Mesothelial cell of epicardium (in vitro differentiated cells): Measurements from ENCODE around the gene BNIP5. TPM values are rescaled to one million over a fixed set of nuclear protein-coding genes. Genes with fewer than 3 reads are reported as not detected.

Experiments used
- DNase-seq, 2 experiments: peaks; one replicate each; pipeline ENCODE4 v3.0.0; 2021; ENCODE audit warnings: low spot score in 2 of 2; ENCODE audit not compliant: unreplicated experiment in 2 of 2
- H3K27ac Mint-ChIP-seq: 2 replicates; pipeline ENCODE4 v1.8.0; 2021; ENCODE audit warnings: mixed read lengths
- H3K27me3 Mint-ChIP-seq: 2 replicates; pipeline ENCODE4 v1.8.0; 2021; ENCODE audit warnings: low read depth, mixed read lengths
- H3K36me3 Mint-ChIP-seq: 2 replicates; pipeline ENCODE4 v1.8.0; 2021; ENCODE audit warnings: mixed read lengths
- H3K4me1 Mint-ChIP-seq: 2 replicates; pipeline ENCODE4 v1.8.0; 2021; ENCODE audit warnings: mixed read lengths
- H3K4me3 Mint-ChIP-seq: 2 replicates; pipeline ENCODE4 v1.8.0; 2021; ENCODE audit warnings: mild to moderate bottlenecking, moderate library complexity, mixed read lengths
- H3K9me3 Mint-ChIP-seq: 2 replicates; pipeline ENCODE4 v1.8.0; 2021; ENCODE audit warnings: mixed read lengths
- total RNA-seq: library from RNA; stranded (reverse); gene quantifications from 3 replicates; pipeline ENCODE4 v1.2.1, GENCODE V29; 2021
- TF ChIP-seq, protein P1 (sequence below): fragments of 200-600 bp; sonication (generic); IDR thresholded peaks from one replicate; pipeline ENCODE4 v1.5.0; 2021; ENCODE audit warnings: antibody characterized with exemption; ENCODE audit not compliant: unreplicated experiment

The BNIP5 gene
- total RNA-seq, 1 donor from 2014 or later: not detected

DNA sequence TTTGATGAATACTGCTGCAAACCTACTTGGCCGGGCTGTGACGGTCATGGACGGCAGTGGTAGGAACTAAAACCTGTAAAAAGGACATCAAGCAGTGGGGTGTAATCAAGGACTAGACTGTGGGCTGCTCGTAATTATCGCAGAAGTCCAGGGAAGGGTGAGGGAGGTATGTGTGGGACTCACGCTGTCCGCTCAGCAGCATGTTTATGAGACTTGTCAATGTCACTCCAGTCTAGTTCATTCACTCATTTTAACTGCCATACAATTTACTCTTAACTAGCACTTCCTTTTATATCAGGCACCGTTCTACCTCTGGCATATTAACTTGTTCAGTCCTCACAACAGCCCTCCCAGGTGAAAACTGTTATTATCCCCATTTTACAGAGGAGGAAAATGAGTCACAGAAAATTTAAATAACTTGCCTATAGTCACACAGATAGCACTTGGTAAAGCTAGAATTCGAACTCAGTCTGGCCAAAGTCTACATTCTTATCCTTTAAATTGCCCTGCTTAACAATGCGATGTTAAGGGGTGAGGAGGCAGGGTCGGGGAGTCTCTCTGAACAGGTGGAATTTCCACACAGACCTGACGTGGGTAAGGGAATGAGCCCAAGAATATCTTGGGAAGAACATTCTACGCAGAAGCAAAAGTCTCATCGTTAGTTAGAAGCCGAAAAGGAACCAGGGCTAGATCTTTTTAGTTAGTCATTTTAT lies 62.7 kb downstream of the BNIP5 start:
- Mint-ChIP-seq H3K27ac (no peak overlapping the region), H3K4me3 (no peak overlapping the region), H3K9me3 (no peaks in the 10 kb centered on the region), H3K36me3 (no peaks in the 10 kb centered on the region), H3K4me1 (peaks cover 4% of the 10 kb centered on the region), H3K27me3 (peaks cover 31% of the 10 kb centered on the region)
- TF ChIP-seq, protein P1, sequence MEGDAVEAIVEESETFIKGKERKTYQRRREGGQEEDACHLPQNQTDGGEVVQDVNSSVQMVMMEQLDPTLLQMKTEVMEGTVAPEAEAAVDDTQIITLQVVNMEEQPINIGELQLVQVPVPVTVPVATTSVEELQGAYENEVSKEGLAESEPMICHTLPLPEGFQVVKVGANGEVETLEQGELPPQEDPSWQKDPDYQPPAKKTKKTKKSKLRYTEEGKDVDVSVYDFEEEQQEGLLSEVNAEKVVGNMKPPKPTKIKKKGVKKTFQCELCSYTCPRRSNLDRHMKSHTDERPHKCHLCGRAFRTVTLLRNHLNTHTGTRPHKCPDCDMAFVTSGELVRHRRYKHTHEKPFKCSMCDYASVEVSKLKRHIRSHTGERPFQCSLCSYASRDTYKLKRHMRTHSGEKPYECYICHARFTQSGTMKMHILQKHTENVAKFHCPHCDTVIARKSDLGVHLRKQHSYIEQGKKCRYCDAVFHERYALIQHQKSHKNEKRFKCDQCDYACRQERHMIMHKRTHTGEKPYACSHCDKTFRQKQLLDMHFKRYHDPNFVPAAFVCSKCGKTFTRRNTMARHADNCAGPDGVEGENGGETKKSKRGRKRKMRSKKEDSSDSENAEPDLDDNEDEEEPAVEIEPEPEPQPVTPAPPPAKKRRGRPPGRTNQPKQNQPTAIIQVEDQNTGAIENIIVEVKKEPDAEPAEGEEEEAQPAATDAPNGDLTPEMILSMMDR: no peak
- no peak for DNase-seq

DNA sequence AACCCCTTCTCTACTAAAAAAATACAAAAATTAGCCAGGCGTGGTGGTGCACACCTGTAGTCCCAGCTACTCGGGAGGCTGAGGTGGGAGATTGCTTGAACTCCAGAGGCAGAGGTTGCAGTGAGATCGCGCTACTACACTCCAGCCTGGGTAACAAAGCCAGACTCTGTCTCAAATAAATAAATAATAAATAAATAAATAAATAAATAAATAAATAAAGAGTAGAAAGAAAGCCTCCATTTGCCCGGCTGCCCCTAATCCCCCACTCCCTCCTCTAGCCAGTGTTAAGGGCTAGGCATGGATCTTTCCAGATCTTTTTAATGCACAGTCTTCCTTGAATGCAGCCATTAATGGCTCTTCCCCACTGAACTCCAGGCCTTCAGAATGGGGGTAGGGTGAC lies 63.6 kb downstream of the BNIP5 start:
- Mint-ChIP-seq H3K4me3 (no peak overlapping the region), H3K36me3 (no peaks in the 10 kb centered on the region), H3K4me1 (peaks cover 11% of the 10 kb centered on the region), H3K27me3 (peaks cover 28% of the 10 kb centered on the region), H3K27ac (no peak overlapping the region), H3K9me3 (no peaks in the 10 kb centered on the region)
- no peak for DNase-seq
- TF ChIP-seq, protein P1: no peak

DNA sequence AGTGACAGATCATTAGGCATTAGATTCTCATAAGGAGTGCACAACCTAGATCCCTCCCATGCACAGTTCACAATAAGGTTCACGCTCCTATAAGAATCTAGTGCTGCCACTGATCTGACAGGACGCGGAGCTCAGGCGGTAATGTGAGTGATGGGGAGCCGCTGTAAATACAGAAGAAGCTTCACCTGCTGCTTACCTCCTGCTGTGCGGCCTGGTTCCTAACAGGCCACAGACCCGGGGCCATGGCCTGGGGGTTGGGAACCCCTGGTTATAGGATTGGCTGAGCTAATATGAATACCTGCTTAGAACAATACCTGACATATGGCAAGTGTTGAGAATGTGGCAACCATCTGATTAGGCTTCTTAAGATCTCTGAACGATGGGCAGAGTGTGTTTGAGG lies 64.5 kb downstream of the BNIP5 start:
- DNase-seq: no peak
- H3K4me1 Mint-ChIP-seq: peaks cover 11% of the 10 kb centered on the region
- peaks cover 28% of the 10 kb centered on the region for H3K27me3 Mint-ChIP-seq
- TF ChIP-seq, protein P1: no peak
- H3K36me3 Mint-ChIP-seq: no peaks in the 10 kb centered on the region
- no peak overlapping the region for H3K27ac Mint-ChIP-seq
- H3K4me3 Mint-ChIP-seq: no peak overlapping the region
- H3K9me3 Mint-ChIP-seq: no peaks in the 10 kb centered on the region

DNA sequence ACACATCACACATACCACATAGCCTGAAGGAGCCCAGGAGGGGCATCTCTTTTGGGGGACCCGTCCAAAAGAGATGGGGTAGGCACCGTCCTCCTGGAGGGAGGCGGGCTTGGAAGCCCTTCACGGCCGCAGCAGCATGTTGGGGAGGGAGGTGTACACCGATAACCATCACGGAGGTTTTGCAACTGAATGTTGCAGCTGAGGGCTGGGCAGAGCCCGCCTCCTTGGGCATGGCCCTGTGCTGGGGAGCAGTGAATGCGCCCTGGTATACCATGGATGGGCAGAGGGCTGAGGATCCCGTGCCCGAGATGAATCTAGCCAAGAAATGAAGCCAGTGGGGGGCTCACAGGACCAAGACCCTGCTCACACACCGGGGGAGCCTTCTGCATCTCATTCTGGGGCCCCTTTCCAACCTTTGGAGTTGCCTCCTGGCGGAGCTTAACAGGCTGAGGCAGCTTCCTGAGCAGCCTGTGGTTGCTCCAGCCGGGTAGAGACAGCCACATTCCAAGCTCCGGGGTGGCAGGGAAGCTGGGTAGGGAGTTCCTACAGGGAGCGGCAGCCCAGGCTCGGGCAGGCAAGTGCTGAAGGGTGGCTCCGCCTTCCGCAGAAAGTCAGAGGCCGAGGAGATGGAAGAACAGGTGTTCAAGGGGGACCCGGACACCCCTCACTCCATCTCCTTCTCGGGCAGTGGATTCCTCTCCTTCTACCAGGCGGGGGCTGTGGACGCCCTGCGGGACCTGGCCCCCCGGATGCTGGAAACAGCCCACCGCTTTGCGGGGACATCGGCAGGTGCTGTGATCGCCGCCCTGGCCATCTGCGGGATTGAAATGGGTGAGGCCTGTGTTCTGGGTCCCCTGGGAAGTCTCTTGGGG lies 66.6 kb downstream of the BNIP5 start, which contains the start of gene PNPLA1:
Gene PNPLA1, plus strand, starts transcription at position 227 of the 872 bp plus-strand sequence. Its CDS starts 400 bp downstream, at position 627.
- DNase-seq: no peak
- no peaks in the 10 kb centered on the region for H3K9me3 Mint-ChIP-seq
- TF ChIP-seq, protein P1: no peak
- peaks cover 11% of the 10 kb centered on the region for H3K4me1 Mint-ChIP-seq
- no peak within 1 kb of the TSS for H3K27ac Mint-ChIP-seq
- no peak within 1 kb of the TSS for H3K4me3 Mint-ChIP-seq
- H3K27me3 Mint-ChIP-seq: peaks cover 22% of the 10 kb centered on the region
- no peaks in the 10 kb centered on the region for H3K36me3 Mint-ChIP-seq

DNA sequence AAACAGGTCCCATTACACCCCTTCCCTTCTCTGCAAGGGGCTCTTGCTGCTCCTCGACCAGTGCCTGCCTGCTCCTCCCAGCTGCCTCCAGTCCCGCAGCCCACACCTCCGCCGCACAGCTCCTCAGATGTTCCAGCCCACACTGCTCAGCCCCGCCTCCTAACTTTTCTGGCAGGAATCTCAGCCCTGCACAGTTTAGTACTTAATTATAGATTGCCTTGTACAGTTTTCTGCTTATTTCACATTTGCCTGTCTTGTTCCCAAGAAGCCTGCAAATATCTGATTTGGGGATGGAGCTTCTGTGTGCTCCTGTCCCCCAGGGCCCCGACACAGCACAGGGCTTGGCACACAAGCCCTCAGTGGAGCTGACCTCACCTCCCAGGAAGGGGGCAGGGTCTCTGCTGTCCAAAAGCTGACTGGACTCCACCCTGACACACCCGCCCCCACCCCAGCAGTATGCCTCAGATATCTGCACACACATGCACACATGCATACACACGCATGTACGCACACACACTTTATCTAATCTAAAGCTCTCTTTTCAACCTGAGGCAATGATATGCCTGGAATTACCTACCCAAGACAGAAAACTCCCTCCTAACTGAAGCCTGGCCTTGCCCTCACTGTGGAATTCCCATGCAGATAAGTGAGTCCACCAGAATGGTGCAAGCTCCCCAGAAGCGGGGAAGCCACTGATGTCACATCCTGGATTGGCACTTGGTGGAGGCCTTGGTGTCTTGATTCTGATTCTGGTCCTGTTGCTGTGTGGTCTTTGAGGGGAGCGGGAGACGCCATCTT lies 68.0 kb downstream of the BNIP5 start:
- H3K9me3 Mint-ChIP-seq: no peaks in the 10 kb centered on the region
- H3K27me3 Mint-ChIP-seq: peaks cover 13% of the 10 kb centered on the region
- H3K36me3 Mint-ChIP-seq: no peaks in the 10 kb centered on the region
- TF ChIP-seq, protein P1: no peak
- peaks cover 11% of the 10 kb centered on the region for H3K4me1 Mint-ChIP-seq
- no peak overlapping the region for H3K27ac Mint-ChIP-seq
- no peak overlapping the region for H3K4me3 Mint-ChIP-seq
- DNase-seq: peak in 1 of 2 experiments; percentile 61
